ENCODE measurements around the gene XK. TPM values are rescaled to one million over a fixed set of nuclear protein-coding genes. Genes with fewer than 3 reads are reported as not detected.

The XK gene
- total and polyA plus RNA-seq, 2 donors (not counting 1 experiment from before 2014, with no cell fraction given) = 0.15 to 0.30 TPM

DNA sequence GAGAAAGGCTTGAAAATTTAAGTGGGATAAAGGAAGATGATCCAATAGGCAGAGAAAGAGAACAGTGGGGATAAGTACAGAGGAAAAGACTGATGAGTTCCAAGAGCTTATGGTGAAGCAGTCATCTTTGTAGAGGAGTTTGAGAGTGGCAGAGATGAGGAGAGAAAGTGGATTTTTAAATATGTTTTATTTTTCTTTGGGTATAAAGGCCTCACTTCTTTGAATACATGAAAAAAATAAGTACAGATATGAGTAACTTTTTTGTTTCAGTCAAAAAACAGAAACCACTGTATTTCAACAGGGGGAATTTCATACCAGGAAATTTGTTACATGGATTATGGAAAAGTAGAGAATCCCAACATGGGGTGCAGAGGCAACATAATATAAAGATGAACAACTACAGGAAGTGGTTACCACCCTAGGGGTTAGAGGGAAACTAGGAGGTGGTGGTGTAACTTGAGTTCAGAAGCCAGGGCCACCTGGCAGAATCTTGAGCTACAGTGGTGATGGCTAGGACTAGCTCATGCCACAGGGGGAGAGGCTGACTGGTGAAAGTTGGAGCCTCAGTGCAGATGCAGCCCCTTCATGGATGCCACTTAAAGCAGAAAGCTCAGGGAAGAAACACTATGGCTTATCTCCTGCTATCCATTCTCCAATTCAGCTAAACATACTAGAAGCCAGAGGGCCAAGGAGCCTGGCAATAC, 90.8 kb downstream of the XK start:
- intact Hi-C loops (cut with micrococcal nuclease) = loop anchor here (2.0 kb wide), 1 partner anchor 22 kb away; no protein-coding TSS in a partner anchor
- H3K79me2 ChIP-seq (ENCODE audit: control insufficient read depth, insufficient read depth, low read length) = peaks cover 18% of the 10 kb centered on the region
- peak overlapping the region; percentile 84 for H3K27ac ChIP-seq (ENCODE audit: low read length in 2 of 2)
- H3K4me1 ChIP-seq (ENCODE audit: control insufficient read depth in 2 of 2, insufficient read depth in 2 of 2, low read length in 2 of 2) = peaks cover 29 to 36% of the 10 kb centered on the region in 2 donors
- TF ChIP-seq EZH2 (IDR thresholded peaks at IDR 0.05; ENCODE audit: borderline replicate concordance, insufficient read depth, low read depth, low read length, poor library complexity, severe bottlenecking) = no peak
- DNase-seq = peak; percentile 50
- H3K4me3 ChIP-seq (ENCODE audit: control extremely low read depth in 1 of 5, extremely low read depth in 1 of 5, insufficient read depth in 1 of 5, low read depth in 2 of 5, low read length in 4 of 5) = peak overlapping the region in 1 of 5 experiments; percentile 9
- H3K4me2 ChIP-seq (replicated peaks; ENCODE audit: low read depth, low read length, poor library complexity, severe bottlenecking) = peak overlapping the region; percentile 55
- Mint-ChIP-seq H3K9me3 (ENCODE audit: insufficient read depth) (no peaks in the 10 kb centered on the region), H3K4me1 (peaks cover 34% of the 10 kb centered on the region), H3K4me3 (peak overlapping the region; percentile 60), H3K27me3 (no peaks in the 10 kb centered on the region), H3K27ac (peak overlapping the region; percentile 89)
- no peaks in the 10 kb centered on the region for H3K36me3 ChIP-seq (replicated peaks in 1 of 2; ENCODE audit: control extremely low read depth in 1 of 2, control insufficient read depth in 1 of 2, extremely low read depth in 1 of 2, insufficient read depth in 2 of 2, low read length in 1 of 2)
- no peaks in the 10 kb centered on the region for H4K20me1 ChIP-seq (ENCODE audit: control insufficient read depth, insufficient read depth, low read length, poor library complexity, severe bottlenecking)
- ChIA-PET POLR2A (interaction anchor here (1.0 to 1.7 kb wide), 4 partner anchors 10 to 31 kb away, joined by 3 to 10 read pairs (median 6); no protein-coding TSS in a partner anchor), CTCF (interaction anchor here (1.0 to 7.9 kb wide), 7 partner anchors 11 to 49 kb away, joined by 3 to 65 read pairs (median 3); no protein-coding TSS in a partner anchor)
- H2AFZ ChIP-seq (ENCODE audit: insufficient read depth, low read depth, low read length, poor library complexity, severe bottlenecking) = no peak overlapping the region
- ATAC-seq (ENCODE audit: low read depth) = peak; percentile 66
- H3K27me3 ChIP-seq (replicated peaks in 1 of 4; ENCODE audit: control extremely low read depth in 1 of 4, control insufficient read depth in 3 of 4, insufficient read depth in 4 of 4, low read length in 3 of 4) = no peaks in the 10 kb centered on the region
- H3K9ac ChIP-seq (ENCODE audit: low read length) = peak overlapping the region; percentile 35
- H3K9me3 ChIP-seq (ENCODE audit: control extremely low read depth in 1 of 3, control insufficient read depth in 2 of 3, insufficient read depth in 1 of 3, low read length in 2 of 3) = no peaks in the 10 kb centered on the region

- H3K79me2 ChIP-seq (ENCODE audit: control insufficient read depth, insufficient read depth, low read length) = peaks cover 23% of the 10 kb centered on the region
- H3K4me1 ChIP-seq (ENCODE audit: control insufficient read depth in 2 of 2, insufficient read depth in 2 of 2, low read length in 2 of 2) = peaks cover 30 to 37% of the 10 kb centered on the region in 2 donors
- Mint-ChIP-seq H3K27ac (peak overlapping the region; percentile 89), H3K4me3 (peak overlapping the region; percentile 71), H3K4me1 (peaks cover 35% of the 10 kb centered on the region), H3K9me3 (ENCODE audit: insufficient read depth) (no peaks in the 10 kb centered on the region), H3K27me3 (no peaks in the 10 kb centered on the region)
- no peaks in the 10 kb centered on the region for H4K20me1 ChIP-seq (ENCODE audit: control insufficient read depth, insufficient read depth, low read length, poor library complexity, severe bottlenecking)
- intact Hi-C loops (cut with micrococcal nuclease) = loop anchor here (1.0 to 2.0 kb wide), 2 partner anchors 9 to 22 kb away; no protein-coding TSS in a partner anchor
- H3K4me2 ChIP-seq (replicated peaks; ENCODE audit: low read depth, low read length, poor library complexity, severe bottlenecking) = peak overlapping the region; percentile 55
- no CpG with 5 or more reads among the region's 2 CpGs for WGBS (ENCODE audit: insufficient coverage)
- peak overlapping the region in 1 of 5 experiments; percentile 9 for H3K4me3 ChIP-seq (ENCODE audit: control extremely low read depth in 1 of 5, extremely low read depth in 1 of 5, insufficient read depth in 1 of 5, low read depth in 2 of 5, low read length in 4 of 5)
- H3K36me3 ChIP-seq (replicated peaks in 1 of 2; ENCODE audit: control extremely low read depth in 1 of 2, control insufficient read depth in 1 of 2, extremely low read depth in 1 of 2, insufficient read depth in 2 of 2, low read length in 1 of 2) = no peaks in the 10 kb centered on the region
- DNase-seq (peak; percentile 64), ATAC-seq (ENCODE audit: low read depth) (peak; percentile 57)
- no peaks in the 10 kb centered on the region for H3K9me3 ChIP-seq (ENCODE audit: control extremely low read depth in 1 of 3, control insufficient read depth in 2 of 3, insufficient read depth in 1 of 3, low read length in 2 of 3)
- ChIA-PET POLR2A (interaction anchor here (1.0 to 1.7 kb wide), 4 partner anchors 10 to 31 kb away, joined by 3 to 10 read pairs (median 6); no protein-coding TSS in a partner anchor), CTCF (interaction anchor here (1.0 to 7.9 kb wide), 7 partner anchors 10 to 48 kb away, joined by 3 to 65 read pairs (median 3); no protein-coding TSS in a partner anchor)
- TF ChIP-seq EZH2 (IDR thresholded peaks at IDR 0.05; ENCODE audit: borderline replicate concordance, insufficient read depth, low read depth, low read length, poor library complexity, severe bottlenecking) = no peak
- TF ChIP-seq, protein P1, sequence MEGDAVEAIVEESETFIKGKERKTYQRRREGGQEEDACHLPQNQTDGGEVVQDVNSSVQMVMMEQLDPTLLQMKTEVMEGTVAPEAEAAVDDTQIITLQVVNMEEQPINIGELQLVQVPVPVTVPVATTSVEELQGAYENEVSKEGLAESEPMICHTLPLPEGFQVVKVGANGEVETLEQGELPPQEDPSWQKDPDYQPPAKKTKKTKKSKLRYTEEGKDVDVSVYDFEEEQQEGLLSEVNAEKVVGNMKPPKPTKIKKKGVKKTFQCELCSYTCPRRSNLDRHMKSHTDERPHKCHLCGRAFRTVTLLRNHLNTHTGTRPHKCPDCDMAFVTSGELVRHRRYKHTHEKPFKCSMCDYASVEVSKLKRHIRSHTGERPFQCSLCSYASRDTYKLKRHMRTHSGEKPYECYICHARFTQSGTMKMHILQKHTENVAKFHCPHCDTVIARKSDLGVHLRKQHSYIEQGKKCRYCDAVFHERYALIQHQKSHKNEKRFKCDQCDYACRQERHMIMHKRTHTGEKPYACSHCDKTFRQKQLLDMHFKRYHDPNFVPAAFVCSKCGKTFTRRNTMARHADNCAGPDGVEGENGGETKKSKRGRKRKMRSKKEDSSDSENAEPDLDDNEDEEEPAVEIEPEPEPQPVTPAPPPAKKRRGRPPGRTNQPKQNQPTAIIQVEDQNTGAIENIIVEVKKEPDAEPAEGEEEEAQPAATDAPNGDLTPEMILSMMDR (IDR thresholded peaks at IDR 0.05) = no peak
- no peak overlapping the region for H2AFZ ChIP-seq (ENCODE audit: insufficient read depth, low read depth, low read length, poor library complexity, severe bottlenecking)
- no peaks in the 10 kb centered on the region for H3K27me3 ChIP-seq (replicated peaks in 1 of 4; ENCODE audit: control extremely low read depth in 1 of 4, control insufficient read depth in 3 of 4, insufficient read depth in 4 of 4, low read length in 3 of 4)
- H3K9ac ChIP-seq (ENCODE audit: low read length) = peak overlapping the region; percentile 1
- H3K27ac ChIP-seq (ENCODE audit: low read length in 2 of 2) = peak overlapping the region; percentile 84
Measured at GRCh38 chrX:37776987-37777325, 91.4 kb downstream of the XK start.
